NCI-H1105 treated with DMSO at 0.1 percent for 48 hours (cell line): ENCODE measurements around the gene LHX3.

ENCODE experiments used
- DNase-seq: peaks from one replicate; lab custom pipeline; 2025; lab: John Stamatoyannopoulos, UW

LHX3 gene

DNA sequence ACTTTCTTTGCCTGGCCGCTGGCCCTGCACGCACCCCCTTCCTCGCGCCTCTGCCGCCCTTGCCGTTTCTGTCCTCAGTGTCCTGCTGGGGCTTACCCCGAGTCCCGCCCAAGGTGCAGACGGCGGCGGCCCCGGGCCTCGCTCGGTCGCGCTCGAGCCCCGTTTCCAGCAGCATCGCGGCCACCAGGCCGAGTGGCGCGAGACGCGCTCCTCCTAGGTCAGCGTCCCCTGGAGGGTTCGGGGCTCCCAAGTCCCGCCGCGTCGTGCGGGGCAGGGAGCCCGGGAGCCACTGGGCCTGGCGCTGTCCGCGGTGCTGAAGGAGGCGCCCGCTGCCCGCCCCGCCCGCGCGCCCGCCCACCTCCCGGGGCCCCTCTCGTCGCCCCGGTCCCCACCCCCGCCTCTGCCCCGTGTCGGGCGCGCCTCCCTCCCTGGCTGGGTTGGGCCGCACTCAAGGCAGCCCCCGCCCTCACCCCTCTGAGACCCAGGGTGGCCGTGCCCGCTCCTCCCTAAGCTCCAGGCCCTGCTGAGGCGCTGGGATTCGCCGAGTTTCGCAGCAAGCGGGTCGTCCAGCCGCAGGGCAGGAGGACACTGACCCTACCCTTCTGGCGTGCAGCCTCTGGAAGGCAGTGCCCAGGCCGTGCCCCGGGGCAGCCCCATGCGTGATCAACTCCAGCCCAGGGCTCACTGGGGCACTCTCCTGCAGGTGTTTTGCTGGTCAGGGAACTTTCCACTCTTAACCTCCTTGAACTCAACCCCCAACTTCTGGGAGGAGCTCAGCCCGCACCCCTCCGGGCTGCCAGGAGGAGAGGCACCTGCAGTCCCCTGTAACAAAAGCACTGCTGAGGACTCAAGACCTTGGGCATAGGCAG is at the start of gene LHX3:
LHX3 (minus strand) TSS at position 291 of the 869 bp plus-strand sequence; CDS start at position 175, 116 bp downstream.
- no peak for DNase-seq

GRCh38 chr9:136253246-136254130 is 48.6 kb upstream of the LHX3 start:
- no peak for DNase-seq

DNA sequence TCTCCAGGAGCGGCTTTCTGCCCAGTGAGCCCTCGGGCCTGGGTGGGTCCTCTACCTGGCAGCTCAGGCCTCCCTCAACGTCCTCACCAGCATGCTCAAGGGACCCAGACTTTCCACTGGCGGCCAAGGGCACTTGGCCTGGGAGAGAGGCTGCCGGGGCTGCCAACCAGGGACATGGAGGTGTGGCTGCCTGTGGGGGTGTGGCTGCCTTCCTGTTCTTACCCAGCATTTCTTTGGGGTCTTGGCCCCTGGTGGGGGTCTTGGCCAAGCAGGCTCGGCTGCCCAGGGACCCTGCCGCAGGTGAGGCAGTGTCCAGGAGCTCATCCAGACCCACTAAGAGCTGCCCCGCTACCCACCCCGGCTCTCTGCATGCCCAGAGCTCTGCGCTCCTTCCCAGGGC is 47.9 kb upstream of the LHX3 start:
- DNase-seq: no peak

GRCh38 chr9:136252281-136252680 is 47.4 kb upstream of the LHX3 start:
- DNase-seq: no peak

DNA sequence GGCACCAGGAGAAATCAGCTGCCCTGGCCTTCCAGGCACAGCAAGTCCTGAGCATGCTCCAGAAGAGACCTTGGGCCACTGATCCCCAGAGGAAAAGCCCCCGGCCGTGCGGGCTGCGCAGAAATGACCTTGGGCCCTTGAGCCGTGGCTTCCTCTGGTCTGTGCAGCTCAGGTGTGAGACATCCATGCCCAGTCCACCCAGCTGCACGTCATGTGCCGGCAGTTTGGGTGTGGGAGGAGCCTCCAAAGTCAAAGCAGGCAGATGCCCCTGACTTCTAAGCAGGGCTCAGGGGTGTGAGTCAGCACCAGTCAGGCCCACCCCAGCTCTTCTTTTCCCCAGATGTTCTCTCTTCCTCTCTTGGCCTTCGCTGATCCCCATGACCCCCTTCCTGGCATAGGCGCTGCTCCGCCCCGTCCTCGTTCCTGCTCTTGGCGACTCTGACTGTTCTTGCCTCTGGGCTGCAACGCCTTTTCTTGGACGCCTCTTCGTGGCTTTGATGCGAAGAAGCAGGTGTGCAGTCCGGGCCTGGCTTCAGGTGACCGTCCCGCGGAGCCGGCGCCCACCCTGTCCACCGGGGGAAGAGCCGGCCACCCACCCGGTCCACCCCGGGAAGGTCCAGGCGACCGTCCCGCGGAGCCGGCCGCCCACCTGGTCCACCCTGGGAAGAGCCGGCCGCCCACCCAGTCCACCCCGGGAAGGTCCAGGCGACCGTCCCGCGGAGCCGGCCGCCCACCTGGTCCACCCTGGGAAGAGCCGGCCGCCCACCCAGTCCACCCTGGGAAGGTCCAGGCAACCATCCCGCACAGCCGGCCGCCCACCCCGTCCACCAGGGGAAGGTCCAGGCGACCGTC is 46.6 kb upstream of the LHX3 start:
- no peak for DNase-seq

DNA sequence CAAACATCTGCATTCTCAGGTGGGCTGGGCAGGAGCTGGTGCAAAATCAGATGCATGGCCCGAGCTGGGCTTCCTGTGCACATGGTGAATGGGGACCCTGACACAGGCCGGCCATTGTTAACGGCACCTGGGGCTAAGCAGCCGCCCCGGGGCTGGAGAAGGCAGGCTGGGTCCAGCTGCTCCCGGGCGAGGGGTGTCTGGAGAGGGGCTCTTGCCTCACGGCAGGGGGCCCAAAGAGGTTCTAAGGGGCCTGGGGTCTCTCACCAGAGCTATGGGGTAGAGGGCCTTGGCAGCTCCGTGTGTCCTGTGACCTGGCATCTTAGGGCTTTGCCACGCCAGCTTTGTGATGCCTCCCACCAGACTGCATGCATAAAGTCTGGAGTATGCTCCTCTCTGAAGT is 45.7 kb upstream of the LHX3 start:
- DNase-seq: no peak

DNA sequence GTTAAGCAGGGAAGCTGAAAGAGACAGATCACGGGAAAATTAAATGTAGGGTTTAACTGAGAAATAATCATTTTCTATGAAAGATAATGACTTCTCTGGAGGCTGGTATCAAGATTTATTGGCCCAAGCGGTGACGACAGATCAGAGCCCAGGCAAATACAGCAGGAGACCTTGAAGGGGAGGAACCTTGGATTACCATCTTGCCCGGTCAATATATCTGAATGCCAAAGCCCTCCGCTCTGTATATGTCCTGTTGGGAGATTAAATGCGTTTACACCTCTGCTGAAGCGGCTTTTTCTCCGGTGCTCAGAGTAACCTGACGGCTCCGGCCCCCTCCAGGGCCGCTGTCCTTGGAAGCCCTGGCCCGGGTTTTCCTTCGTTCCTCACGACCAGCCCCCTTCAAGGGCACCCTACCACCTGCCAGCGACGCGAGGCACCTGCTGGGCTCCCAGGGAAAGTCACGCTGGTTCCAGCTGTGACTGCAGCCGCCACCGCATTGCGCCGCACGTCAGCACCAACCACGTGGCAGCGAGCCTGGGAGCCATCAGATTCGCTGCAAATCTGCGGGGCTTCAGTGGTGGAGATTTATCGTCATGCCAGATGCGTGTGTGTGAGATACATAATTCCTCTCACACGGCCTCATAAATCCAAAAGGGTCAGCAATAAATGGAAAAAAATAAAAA is 45.1 kb upstream of the LHX3 start:
- DNase-seq: peak; percentile 45

DNA sequence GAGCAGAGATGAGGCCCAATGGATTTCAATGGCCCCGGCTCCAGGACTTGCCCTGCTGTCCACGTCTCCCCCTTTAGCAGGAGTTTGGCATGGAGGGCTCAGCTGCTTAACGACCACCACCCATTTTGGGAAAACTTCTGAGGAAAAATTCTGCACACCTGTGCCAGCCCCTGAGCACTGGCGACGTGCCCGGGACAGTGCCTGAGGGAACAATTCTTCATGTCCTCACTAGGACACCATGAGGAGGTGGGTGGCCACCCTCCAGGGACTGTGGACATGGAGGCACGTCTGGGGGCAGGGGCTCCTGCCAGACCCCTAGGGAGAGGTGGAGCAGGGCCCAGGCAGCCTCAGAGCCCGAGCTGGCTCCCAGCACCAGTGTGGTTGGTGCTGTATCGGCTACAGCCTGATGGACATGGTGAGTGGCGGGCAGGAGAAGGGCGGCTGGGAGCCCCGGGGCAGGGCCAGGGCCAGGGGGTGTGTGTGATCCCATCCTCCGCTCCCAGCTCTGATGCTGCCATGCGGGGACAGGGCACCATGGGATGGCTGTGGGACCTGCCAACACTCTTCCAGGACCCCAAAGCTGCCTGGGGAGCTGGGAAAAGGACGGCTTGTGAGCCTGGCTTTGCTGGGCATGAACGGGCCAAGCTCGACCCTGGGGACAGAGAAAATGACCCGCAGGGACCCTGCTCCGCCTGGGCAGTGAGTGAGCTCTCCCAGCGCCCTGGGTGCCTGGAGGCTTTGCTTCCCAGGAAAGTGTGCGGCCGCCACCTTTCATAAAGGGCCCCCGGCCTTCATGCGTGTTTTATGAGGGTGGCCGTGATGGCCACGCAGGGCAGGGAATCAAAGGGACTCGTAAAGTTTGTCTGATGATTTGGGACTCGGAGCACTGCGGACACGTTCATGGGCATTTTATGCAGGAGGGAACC is 44.3 kb upstream of the LHX3 start:
- no peak for DNase-seq

DNA sequence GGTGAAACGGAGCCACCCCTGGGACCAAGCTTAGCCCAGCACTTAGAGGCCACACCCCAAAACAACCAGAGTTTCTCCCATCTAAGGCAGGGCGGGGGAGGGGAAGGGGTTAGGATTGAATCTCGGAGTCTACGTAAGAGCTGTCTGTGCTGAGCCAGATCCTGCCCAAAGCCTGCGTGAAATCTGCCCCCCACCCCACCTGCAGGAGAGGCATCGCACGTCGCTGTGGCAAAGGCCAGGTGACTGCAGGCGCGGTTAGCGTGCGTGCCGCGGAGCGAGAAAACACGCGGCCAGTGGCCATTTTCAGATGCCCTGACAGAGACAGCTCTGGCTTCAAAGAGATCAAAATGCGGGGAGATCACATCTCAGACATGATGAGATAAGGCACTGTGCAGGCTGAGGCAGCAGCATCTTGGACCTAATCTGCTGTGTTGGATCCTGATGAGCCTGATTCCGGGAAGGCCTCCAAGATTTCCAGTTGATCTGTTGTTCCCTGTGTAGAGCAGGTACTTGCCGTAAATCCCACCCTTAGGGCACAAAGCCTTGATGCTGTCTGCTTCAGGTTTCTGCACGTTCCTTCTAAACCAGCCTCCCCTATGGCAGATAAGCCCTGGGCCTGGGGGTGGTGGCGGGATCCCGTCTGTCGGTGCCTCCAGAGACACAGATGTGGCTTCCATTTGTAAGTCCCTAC is 43.2 kb upstream of the LHX3 start:
- DNase-seq: no peak

GRCh38 chr9:136247551-136247916 is 42.6 kb upstream of the LHX3 start:
- no peak for DNase-seq

- DNase-seq: no peak
Observed at GRCh38 chr9:136246849-136247550, 42.1 kb upstream of the LHX3 start.

- DNase-seq: peak; percentile 55
Observed at GRCh38 chr9:136245219-136246150, 40.6 kb upstream of the LHX3 start, which contains the start of gene QSOX2. Gene QSOX2 (minus strand): TSS chr9:136245812. CDS start chr9:136245803, 9 bp downstream.

GRCh38 chr9:136244969-136245218 is 40.0 kb upstream of the LHX3 start:
- no peak for DNase-seq

- DNase-seq: no peak
Observed at GRCh38 chr9:136244122-136244968, 39.4 kb upstream of the LHX3 start.

GRCh38 chr9:136243631-136244030 is 38.7 kb upstream of the LHX3 start:
- no peak for DNase-seq

- no peak for DNase-seq
Observed at GRCh38 chr9:136242918-136243525, 38.1 kb upstream of the LHX3 start.

GRCh38 chr9:136242248-136242647 is 37.3 kb upstream of the LHX3 start:
- DNase-seq: no peak
